ENCODE results near the gene RET.

Gene RET

GRCh38 chr10:43064331-43065075 lies 12.4 kb upstream of the RET start:
- DNase-seq = no peak

GRCh38 chr10:43065234-43065633 lies 11.6 kb upstream of the RET start:
- DNase-seq = no peak

GRCh38 chr10:43065761-43066160 lies 11.1 kb upstream of the RET start:
- DNase-seq = no peak

GRCh38 chr10:43066481-43066880 lies 10.4 kb upstream of the RET start:
- DNase-seq = no peak

- no peak for DNase-seq
Measured at GRCh38 chr10:43067391-43068135, 9.3 kb upstream of the RET start.

GRCh38 chr10:43068136-43068395 lies 8.8 kb upstream of the RET start:
- no peak for DNase-seq

GRCh38 chr10:43068471-43069210 lies 8.2 kb upstream of the RET start:
- no peak for DNase-seq

- no peak for DNase-seq
Measured at GRCh38 chr10:43069211-43069515, 7.7 kb upstream of the RET start.

GRCh38 chr10:43069579-43069978 lies 7.3 kb upstream of the RET start:
- no peak for DNase-seq

GRCh38 chr10:43070121-43071085 lies 6.5 kb upstream of the RET start:
- no peak for DNase-seq

GRCh38 chr10:43071865-43072650 lies 4.8 kb upstream of the RET start:
- no peak for DNase-seq

- DNase-seq = no peak
Measured at GRCh38 chr10:43073191-43073590, 3.7 kb upstream of the RET start.

- no peak for DNase-seq
Measured at GRCh38 chr10:43073721-43074120, 3.1 kb upstream of the RET start.

- no peak for DNase-seq
Measured at GRCh38 chr10:43074409-43074808, 2.5 kb upstream of the RET start.

- no peak for DNase-seq
Measured at GRCh38 chr10:43074827-43075611, 1.9 kb upstream of the RET start.

GRCh38 chr10:43075612-43076003 lies 1.3 kb upstream of the RET start:
- DNase-seq = no peak

- no peak for DNase-seq
Measured at GRCh38 chr10:43076311-43076875, 476 bp upstream of the RET start.

- DNase-seq = no peak
Measured at GRCh38 chr10:43077421-43078171, 727 bp downstream of the RET start.

GRCh38 chr10:43078175-43078985 lies 1.5 kb downstream of the RET start:
- no peak for DNase-seq

- DNase-seq = no peak
Measured at GRCh38 chr10:43078986-43079273, 2.1 kb downstream of the RET start.
